ENCODE results near the gene FBXO28.
"Not testable (repeated sequence)": the region's sequence is repeated elsewhere in the genome, so short reads cannot be mapped to it uniquely, and the experiment has no call there.

Gene FBXO28

GRCh38 chr1:224192082-224192788 lies 78.3 kb downstream of the FBXO28 start:
- no peak for DNase-seq

- no peak for DNase-seq
Observed at GRCh38 chr1:224193319-224193966, 79.5 kb downstream of the FBXO28 start.

GRCh38 chr1:224196813-224197600 lies 83.1 kb downstream of the FBXO28 start:
- no peak for DNase-seq

GRCh38 chr1:224198572-224198971 lies 84.7 kb downstream of the FBXO28 start:
- DNase-seq: no peak

GRCh38 chr1:224199679-224200078 lies 85.8 kb downstream of the FBXO28 start:
- no peak for DNase-seq

- no peak for DNase-seq
Observed at GRCh38 chr1:224201383-224201782, 87.5 kb downstream of the FBXO28 start.

GRCh38 chr1:224201853-224202252 lies 87.9 kb downstream of the FBXO28 start:
- no peak for DNase-seq

- DNase-seq: no peak
Observed at GRCh38 chr1:224203243-224204016, 89.5 kb downstream of the FBXO28 start.

- no peak for DNase-seq
Observed at GRCh38 chr1:224205438-224205840, 91.5 kb downstream of the FBXO28 start.

- not testable (repeated sequence) for DNase-seq
Observed at GRCh38 chr1:224205931-224206538, 92.1 kb downstream of the FBXO28 start.

GRCh38 chr1:224211206-224211962 lies 97.5 kb downstream of the FBXO28 start:
- no peak for DNase-seq

Measured in effector CD8-positive, alpha-beta T cell (primary cell).